K562 (cell line): Measurements from ENCODE around the gene TUBB8B. TPM values are rescaled to one million over a fixed set of nuclear protein-coding genes. Genes with fewer than 3 reads are reported as not detected.
"Not testable (repeated sequence)": the region's sequence is repeated elsewhere in the genome, so short reads cannot be mapped to it uniquely, and the experiment has no call there.

ENCODE experiments used
- ATAC-seq: fragments of 200-7000 bp; cut with Tn5 transposase; 3 replicates; pipeline ENCODE4 v1.9.1; 2020; ENCODE audit warnings: moderate library complexity
- BruUV-seq: library from RNA; stranded (reverse); fragments of 400-500 nt; replicated peaks from 2 replicates; lab custom pipeline; 2021; lab: Mats Ljungman, UMichigan
- CTCF ChIA-PET: fragments of 300-600 bp; formaldehyde crosslinking; extraction: SDS; loops from one replicate; lab custom pipeline; 2021; ENCODE audit warnings: low intra/inter-chr PET ratio; lab: Yijun Ruan, JAX
- POLR2A ChIA-PET: fragments of 300-600, 350-650 bp; sonication (Branson Sonifier 250); formaldehyde crosslinking; extraction: SDS; loops from one replicate; lab custom pipeline; 2021; ENCODE audit warnings: antibody characterized with exemption, inconsistent platforms; lab: Yijun Ruan, JAX
- DNase-seq, 4 experiments: peaks; one replicate each; pipeline versions ENCODE4 v3.0.0 to v3.0.0-alpha.2; 2011 to 2018; ENCODE audit warnings: low spot score in 3 of 4, mixed read lengths in 3 of 4; ENCODE audit errors: extremely low read depth in 1 of 4
- FAIRE-seq: peaks from 2 replicates; lab custom pipeline; 2011; peaks lifted over from hg19 to GRCh38; lab: Jason Lieb, UNC
- H2AFZ ChIP-seq: 2 replicates; pipeline ENCODE4 v1.6.0; 2011; ENCODE audit warnings: low read depth, low read length, control low read depth, inconsistent platforms
- H3K27ac ChIP-seq: fragments of 200-600 bp; 3 replicates; pipeline ENCODE4 v1.8.0; 2011; ENCODE audit warnings: low read depth, mild to moderate bottlenecking, control low read depth, inconsistent platforms, low read length, moderate library complexity, mixed read lengths; ENCODE audit errors: extremely low read depth
- H3K27me3 ChIP-seq, 2 experiments: fragments of 300-600 bp in 1 of 2; 2 replicates in 1 of 2; 3 replicates in 1 of 2; pipeline versions ENCODE4 v1.6.0 to v1.8.0; 2011; ENCODE audit warnings: inconsistent platforms in 2 of 2, low read length in 2 of 2, mild to moderate bottlenecking in 1 of 2, mixed read lengths in 1 of 2, moderate library complexity in 1 of 2; ENCODE audit not compliant: control insufficient read depth in 2 of 2, insufficient read depth in 2 of 2
- H3K36me3 ChIP-seq: fragments of 300-600 bp; 3 replicates; pipeline ENCODE4 v1.8.0; 2011; ENCODE audit warnings: mild to moderate bottlenecking, low read length, inconsistent platforms; ENCODE audit not compliant: control insufficient read depth, insufficient read depth
- H3K4me1 ChIP-seq, 2 experiments: fragments of 200-600 bp in 1 of 2; replicated peaks in 1 of 2; 2 replicates in 1 of 2; 3 replicates in 1 of 2; pipeline versions ENCODE4 v1.5.1 to v1.8.0; 2011; ENCODE audit warnings: inconsistent platforms in 2 of 2, low read length in 2 of 2, mild to moderate bottlenecking in 1 of 2, mixed read lengths in 1 of 2, moderate library complexity in 1 of 2; ENCODE audit not compliant: control insufficient read depth in 2 of 2, insufficient read depth in 2 of 2
- H3K4me2 ChIP-seq: 2 replicates; pipeline ENCODE4 v1.6.1; 2011; ENCODE audit warnings: low read length, control low read depth, inconsistent platforms, mixed read lengths; ENCODE audit not compliant: insufficient read depth
- H3K4me3 ChIP-seq: fragments of 200-600 bp; sonication (generic), shearing (Covaris generic); 2 replicates; pipeline ENCODE4 v1.5.1; 2016; ENCODE audit warnings: control low read depth, inconsistent platforms
- H3K79me2 ChIP-seq: fragments of 200-600 bp; 3 replicates; pipeline ENCODE4 v1.8.0; 2011; ENCODE audit warnings: low read length, inconsistent platforms; ENCODE audit not compliant: control insufficient read depth, insufficient read depth
- H3K9ac ChIP-seq, 2 experiments: 2 replicates each; pipeline versions ENCODE4 v1.6.0 to v1.6.1; 2011; ENCODE audit warnings: low read depth in 2 of 2, low read length in 2 of 2, control low read depth in 1 of 2, inconsistent platforms in 1 of 2, mild to moderate bottlenecking in 1 of 2, mixed read lengths in 1 of 2; ENCODE audit not compliant: insufficient read depth in 1 of 2
- H3K9me1 ChIP-seq: one replicate; pipeline ENCODE4 v1.6.0; 2011; ENCODE audit warnings: inconsistent platforms, mild to moderate bottlenecking, low read length, moderate library complexity; ENCODE audit not compliant: control insufficient read depth, insufficient read depth
- H3K9me3 ChIP-seq: replicated peaks from 2 replicates; pipeline ENCODE4 v1.5.1; 2011; ENCODE audit warnings: low read depth, low read length, inconsistent platforms; ENCODE audit not compliant: control insufficient read depth, insufficient read depth
- H4K20me1 ChIP-seq: replicated peaks from 2 replicates; pipeline ENCODE4 v1.6.1; 2011; ENCODE audit warnings: low read length, inconsistent platforms, mixed read lengths; ENCODE audit not compliant: control insufficient read depth, insufficient read depth
- WGBS: fragments of 100-300 bp; shearing (Covaris generic); methylation state at CpG from one replicate; pipeline ENCODE4 v1.1.6; 2016; ENCODE audit warnings: low coverage, mixed read lengths; ENCODE audit not compliant: insufficient coverage; ENCODE audit errors: missing lambda C conversion rate; 5-methylcytosine and 5-hydroxymethylcytosine counted together
- in situ Hi-C: fragments of 300-500 bp; cut with MboI; formaldehyde crosslinking; loops from 4 replicates; pipeline ENCODE4 v1.15.0; 2018; ENCODE audit warnings: inconsistent platforms, mixed read lengths
- intact Hi-C: fragments of 100-400 bp; cut with micrococcal nuclease; formaldehyde crosslinking; loops from 2 replicates; pipeline ENCODE4 v1.14.2; 2022
- polyA plus RNA-seq, 8 experiments: library from polyadenylated mRNA; depleted of rRNA in 4 of 8; stranded (reverse) in 5 of 8; unstranded in 3 of 8; fragments of >200 nt; fragmentation: Nextera tagmentation in 2 of 8; fragmentation: Illumina TruSeq in 1 of 8; extraction: Ambion mirVana in 2 of 8; extraction: Trizol in 1 of 8; gene quantifications; 2 replicates each; pipeline versions ENCODE4 v1.2.1 to v1.2.3, GENCODE V29; 2011 to 2014; ENCODE audit warnings: inconsistent platforms in 1 of 8, missing spikeins in 1 of 8
- total RNA-seq, 7 experiments: library from RNA; depleted of rRNA in 6 of 7; stranded (reverse); fragments of >200 nt in 6 of 7; fragmentation: Illumina TruSeq in 2 of 7; extraction: Trizol in 2 of 7; gene quantifications; 2 replicates each; pipeline versions ENCODE4 v1.2.1 to v1.2.3, GENCODE V29; 2011 to 2021; ENCODE audit warnings: low replicate concordance in 1 of 7
- TF ChIP-seq, protein P1 (sequence below): fragments of 450-650 bp; formaldehyde crosslinking; IDR thresholded peaks from 2 replicates; pipeline ENCODE4 v1.4.0; 2020; ENCODE audit warnings: mild to moderate bottlenecking, mixed read lengths

The TUBB8B gene
- total and polyA plus RNA-seq, 9 of the 15 experiments (the other 6 are each of a cell fraction or from before 2014, with no cell fraction given): 0.08 TPM; not detected in 8

DNA sequence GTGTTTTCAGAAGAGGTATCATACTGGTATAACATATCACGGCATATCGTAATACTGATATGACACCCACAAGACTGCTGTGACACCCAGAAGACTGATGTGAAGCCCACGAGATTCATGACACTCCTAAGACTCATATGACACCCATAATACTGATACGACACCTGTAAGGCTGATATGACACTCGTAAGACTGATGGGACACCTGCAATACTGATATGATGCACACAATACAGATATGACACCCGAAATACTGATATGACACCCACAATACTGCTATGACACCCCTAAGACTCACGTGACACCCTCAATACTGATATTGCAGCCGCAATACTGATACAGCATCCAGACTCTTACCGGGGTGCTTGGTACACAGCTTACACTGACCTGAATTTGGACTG lies 18.3 kb upstream of the TUBB8B start:
- H3K9me3 ChIP-seq, H3K36me3 ChIP-seq, CTCF ChIA-PET, in situ Hi-C loops, POLR2A ChIA-PET, H4K20me1 ChIP-seq, H3K27ac ChIP-seq, H3K4me2 ChIP-seq, H3K4me1 ChIP-seq, intact Hi-C loops, BruUV-seq, FAIRE-seq, H3K4me3 ChIP-seq, H3K9me1 ChIP-seq, H2AFZ ChIP-seq, DNase-seq, H3K79me2 ChIP-seq, ATAC-seq, H3K9ac ChIP-seq: not testable (repeated sequence)
- TF ChIP-seq, protein P1, sequence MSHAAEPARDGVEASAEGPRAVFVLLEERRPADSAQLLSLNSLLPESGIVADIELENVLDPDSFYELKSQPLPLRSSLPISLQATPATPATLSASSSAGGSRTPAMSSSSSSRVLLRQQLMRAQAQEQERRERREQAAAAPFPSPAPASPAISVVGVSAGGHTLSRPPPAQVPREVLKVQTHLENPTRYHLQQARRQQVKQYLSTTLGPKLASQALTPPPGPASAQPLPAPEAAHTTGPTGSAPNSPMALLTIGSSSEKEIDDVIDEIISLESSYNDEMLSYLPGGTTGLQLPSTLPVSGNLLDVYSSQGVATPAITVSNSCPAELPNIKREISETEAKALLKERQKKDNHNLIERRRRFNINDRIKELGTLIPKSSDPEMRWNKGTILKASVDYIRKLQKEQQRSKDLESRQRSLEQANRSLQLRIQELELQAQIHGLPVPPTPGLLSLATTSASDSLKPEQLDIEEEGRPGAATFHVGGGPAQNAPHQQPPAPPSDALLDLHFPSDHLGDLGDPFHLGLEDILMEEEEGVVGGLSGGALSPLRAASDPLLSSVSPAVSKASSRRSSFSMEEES (CRISPR knock-in tag): peak; percentile 67
- peaks cover 7 to 21% of the 10 kb centered on the region in 2 experiments; a peak in 4 of 5 replicates for H3K27me3 ChIP-seq
- 1% methylated on average over 9 of the region's 9 CpGs for WGBS

- 2% methylated on average over 5 of the region's 5 CpGs for WGBS
- not testable (repeated sequence) for DNase-seq
These were observed 14.9 kb upstream of the TUBB8B start for GRCh38 chr18:64279-64678.

More at GRCh38 chr18:64279-64678, 14.9 kb upstream of the TUBB8B start:
- H3K4me3 ChIP-seq, H3K4me1 ChIP-seq, CTCF ChIA-PET, H4K20me1 ChIP-seq, H3K9ac ChIP-seq, ATAC-seq, H3K4me2 ChIP-seq, H3K9me3 ChIP-seq, intact Hi-C loops, H3K79me2 ChIP-seq, FAIRE-seq, H3K36me3 ChIP-seq, H3K9me1 ChIP-seq, H3K27me3 ChIP-seq, POLR2A ChIA-PET, BruUV-seq, H2AFZ ChIP-seq, in situ Hi-C loops, H3K27ac ChIP-seq: not testable (repeated sequence)
